SK-N-MC (cell line): Measurements from ENCODE around the gene CALHM2.

Experiments
- DNase-seq: peaks from one replicate; pipeline ENCODE4 v3.0.0-alpha.2; 2011; ENCODE audit warnings: low read depth, low spot score
- H3K27ac ChIP-seq: fragments of 200-600 bp; sonication (generic); 2 replicates; pipeline ENCODE4 v1.5.1; 2016; ENCODE audit warnings: mixed run types
- H3K36me3 ChIP-seq: fragments of 200-600 bp; sonication (generic); 2 replicates; pipeline ENCODE4 v1.6.1; 2017; ENCODE audit warnings: antibody characterized with exemption, low read length, mixed read lengths; ENCODE audit not compliant: insufficient read depth
- H3K4me3 ChIP-seq: fragments of 200-600 bp; sonication (generic); 2 replicates; pipeline ENCODE4 v1.5.1; 2016
- H3K9ac ChIP-seq: fragments of 200-600 bp; sonication (generic); 2 replicates; pipeline ENCODE4 v1.8.0; 2017; ENCODE audit warnings: mixed run types, mixed read lengths; ENCODE audit not compliant: insufficient read length
- H3K9me3 ChIP-seq: fragments of 200-600 bp; sonication (generic); 2 replicates; pipeline ENCODE4 v1.6.1; 2017; ENCODE audit warnings: low read depth, mild to moderate bottlenecking, antibody characterized with exemption, low read length, moderate library complexity, mixed read lengths
- EZH2 ChIP-seq: fragments of 200-600 bp; sonication (generic); IDR thresholded peaks from one replicate; pipeline ENCODE4 v1.6.1; 2017; ENCODE audit warnings: antibody characterized with exemption
- FOXP2 ChIP-seq: optimal IDR thresholded peaks from 2 replicates; pipeline ENCODE3; 2011; ENCODE audit warnings: mild to moderate bottlenecking, moderate library complexity; ENCODE audit not compliant: insufficient read depth; ENCODE audit errors: extremely low read length, control extremely low read depth
- POLR2AphosphoS5 ChIP-seq: IDR thresholded peaks from 2 replicates; pipeline ENCODE4 v1.6.1; 2012; ENCODE audit warnings: mild to moderate bottlenecking, low read depth, low read length, borderline replicate concordance

CALHM2 gene

GRCh38 chr10:103441611-103442010 lies 10.6 kb downstream of the CALHM2 start:
- no peak for DNase-seq
- no peak overlapping the region for H3K27ac ChIP-seq
- H3K9ac ChIP-seq: no peak overlapping the region
- TF ChIP-seq POLR2AphosphoS5: no peak
- TF ChIP-seq FOXP2: no peak
- TF ChIP-seq EZH2: no peak
- H3K9me3 ChIP-seq: no peaks in the 10 kb centered on the region
- no peak overlapping the region for H3K4me3 ChIP-seq
- peaks cover 16% of the 10 kb centered on the region; the same call in 1 of the 2 replicates for H3K36me3 ChIP-seq

DNA sequence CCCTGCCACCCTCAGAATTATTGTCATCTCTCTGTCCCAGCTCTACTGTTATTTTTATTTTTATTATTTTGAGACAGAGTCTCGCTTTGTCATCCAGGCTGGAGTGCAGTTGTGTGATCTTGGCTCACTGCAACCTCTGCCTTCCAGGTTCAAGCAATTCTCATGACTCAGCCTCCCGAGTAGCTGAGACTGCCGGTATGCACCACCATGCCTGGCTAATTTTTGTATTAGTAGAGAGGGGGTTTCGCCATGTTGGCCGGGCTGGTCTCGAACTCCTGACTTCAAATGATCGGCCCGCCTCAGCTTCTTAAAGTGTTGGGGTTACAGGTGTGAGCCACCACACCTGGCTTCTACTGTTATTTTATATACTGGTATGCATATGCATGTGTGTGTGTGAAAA lies 11.0 kb downstream of the CALHM2 start:
- H3K4me3 ChIP-seq: no peak overlapping the region
- no peak overlapping the region for H3K27ac ChIP-seq
- DNase-seq: no peak
- H3K9me3 ChIP-seq: no peaks in the 10 kb centered on the region
- H3K9ac ChIP-seq: no peak overlapping the region
- H3K36me3 ChIP-seq: peaks cover 19% of the 10 kb centered on the region; the same call in 1 of the 2 replicates
- TF ChIP-seq FOXP2 (no peak), POLR2AphosphoS5 (no peak), EZH2 (no peak)

DNA sequence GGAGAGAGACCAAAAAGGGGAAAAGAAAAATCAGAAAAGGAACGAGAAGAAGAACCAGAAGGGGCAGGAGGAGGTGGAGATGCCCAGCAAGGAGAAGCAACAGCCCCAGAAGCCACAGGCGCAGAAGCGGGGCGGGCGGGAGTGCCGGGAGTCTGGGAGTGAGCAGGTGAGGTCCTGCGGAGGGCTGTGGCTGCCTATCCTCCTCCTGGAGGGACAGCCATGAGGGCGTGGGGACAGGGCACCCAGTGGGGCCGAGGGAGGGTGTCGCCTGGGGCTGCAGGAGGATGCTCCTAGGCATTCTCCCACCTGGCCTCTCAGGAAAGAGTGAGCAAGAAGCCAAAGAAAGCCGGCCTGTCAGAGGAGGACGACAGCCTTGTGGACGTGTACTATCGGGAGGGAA lies 11.8 kb downstream of the CALHM2 start:
- Histone ChIP-seq H3K36me3 (peaks cover 12% of the 10 kb centered on the region; the same call in 1 of the 2 replicates), H3K27ac (no peak overlapping the region), H3K4me3 (no peak overlapping the region), H3K9ac (no peak overlapping the region), H3K9me3 (no peaks in the 10 kb centered on the region)
- DNase-seq: no peak
- no peak for TF ChIP-seq POLR2AphosphoS5
- TF ChIP-seq FOXP2: no peak
- no peak for TF ChIP-seq EZH2

- H3K4me3 ChIP-seq: no peak overlapping the region
- no peak for DNase-seq
- H3K9ac ChIP-seq: no peak overlapping the region
- peaks cover 7% of the 10 kb centered on the region; the same call in 1 of the 2 replicates for H3K36me3 ChIP-seq
- no peak overlapping the region for H3K27ac ChIP-seq
- TF ChIP-seq POLR2AphosphoS5: no peak
- H3K9me3 ChIP-seq: no peaks in the 10 kb centered on the region
These were observed 12.4 kb downstream of the CALHM2 start for GRCh38 chr10:103439776-103440175.

DNA sequence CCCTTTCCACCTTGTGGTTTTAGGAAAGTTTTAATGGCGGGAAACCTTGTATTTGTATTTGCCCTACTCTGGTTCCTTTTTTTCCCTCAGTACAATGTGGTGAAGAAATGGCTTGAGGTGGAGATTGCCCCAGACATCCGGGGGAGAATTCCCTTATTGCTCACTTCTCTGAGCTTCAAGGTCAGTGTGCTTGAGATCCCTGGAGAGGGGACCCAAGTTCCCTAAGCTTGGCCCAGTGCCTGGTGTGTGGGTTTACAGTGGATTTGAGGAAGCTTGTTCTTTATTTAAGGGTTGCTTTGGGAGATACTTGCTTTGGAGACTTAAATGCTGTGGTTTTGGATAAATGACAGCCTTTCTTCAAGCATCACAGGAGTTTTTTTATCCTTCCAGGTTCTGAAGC lies 18.3 kb downstream of the CALHM2 start:
- no peak for DNase-seq
- Histone ChIP-seq H3K27ac (no peak overlapping the region), H3K4me3 (no peak overlapping the region), H3K9ac (no peak overlapping the region), H3K9me3 (no peaks in the 10 kb centered on the region), H3K36me3 (peaks cover 30% of the 10 kb centered on the region)
- TF ChIP-seq EZH2: no peak
- no peak for TF ChIP-seq FOXP2
- TF ChIP-seq POLR2AphosphoS5: no peak

DNA sequence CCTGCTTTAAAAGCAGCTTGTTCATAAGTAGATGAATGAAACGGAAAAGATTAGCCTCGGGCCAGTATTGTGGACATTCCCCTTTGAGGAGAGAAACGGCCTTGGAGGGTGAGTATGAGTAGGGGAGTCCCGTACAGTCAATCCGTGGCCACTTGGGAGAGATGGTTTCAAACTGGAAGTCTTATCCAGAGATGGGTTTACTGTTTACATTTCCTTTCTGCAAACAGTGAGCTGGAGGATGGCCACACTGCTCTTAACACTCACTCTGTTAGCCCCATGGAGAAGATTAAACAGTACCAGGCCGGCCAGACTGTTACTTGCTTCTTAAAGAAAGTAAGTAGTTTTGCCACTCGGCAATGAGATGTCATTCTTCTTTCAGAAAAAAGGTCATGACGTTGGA lies 20.3 kb downstream of the CALHM2 start:
- H3K36me3 ChIP-seq: peaks cover 41% of the 10 kb centered on the region
- no peak for DNase-seq
- no peak overlapping the region for H3K27ac ChIP-seq
- no peaks in the 10 kb centered on the region for H3K9me3 ChIP-seq
- H3K9ac ChIP-seq: no peak overlapping the region
- no peak for TF ChIP-seq EZH2
- no peak for TF ChIP-seq FOXP2
- no peak for TF ChIP-seq POLR2AphosphoS5
- H3K4me3 ChIP-seq: no peak overlapping the region

- TF ChIP-seq FOXP2 (no peak), EZH2 (no peak), POLR2AphosphoS5 (no peak)
- no peak for DNase-seq
- H3K4me3 ChIP-seq: no peak overlapping the region
- no peak overlapping the region for H3K27ac ChIP-seq
- no peaks in the 10 kb centered on the region for H3K9me3 ChIP-seq
- peaks cover 47% of the 10 kb centered on the region for H3K36me3 ChIP-seq
- no peak overlapping the region for H3K9ac ChIP-seq
These were observed 22.5 kb downstream of the CALHM2 start for GRCh38 chr10:103429647-103430046.

DNA sequence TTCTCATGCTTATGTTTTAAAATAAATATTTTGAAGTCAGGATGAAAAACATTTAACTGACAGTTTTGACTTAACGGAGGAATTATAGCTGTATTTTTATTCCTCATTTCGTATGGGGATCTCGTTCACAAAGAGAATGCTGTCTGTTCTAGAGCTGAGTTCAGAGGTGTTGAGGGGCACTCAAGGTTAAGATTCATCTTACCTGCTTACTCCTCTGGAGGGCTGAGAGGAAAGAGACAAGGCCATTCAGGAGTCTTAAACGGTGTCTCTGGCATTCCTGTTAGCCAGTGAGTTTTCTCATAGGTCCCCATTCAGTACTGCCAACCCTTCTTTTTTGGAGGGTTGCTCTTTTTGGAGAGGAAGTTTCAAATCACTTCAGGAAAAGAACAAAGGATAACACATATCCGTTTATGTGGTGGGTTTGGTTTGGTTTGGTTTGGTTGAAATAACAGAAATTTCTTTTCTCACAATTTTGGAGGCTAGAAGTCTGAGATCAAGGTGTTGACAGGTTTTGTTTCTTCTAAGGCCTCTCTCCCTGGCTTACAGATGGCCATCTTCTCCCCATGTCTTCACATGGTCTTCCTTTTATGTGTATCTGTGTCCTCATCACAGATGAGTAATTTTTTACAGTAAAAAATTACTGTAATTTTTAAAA lies 23.1 kb downstream of the CALHM2 start:
- no peaks in the 10 kb centered on the region for H3K9me3 ChIP-seq
- H3K27ac ChIP-seq: no peak overlapping the region
- H3K36me3 ChIP-seq: peaks cover 47% of the 10 kb centered on the region
- TF ChIP-seq FOXP2 (no peak), POLR2AphosphoS5 (no peak), EZH2 (no peak)
- no peak overlapping the region for H3K9ac ChIP-seq
- no peak for DNase-seq
- H3K4me3 ChIP-seq: no peak overlapping the region

DNA sequence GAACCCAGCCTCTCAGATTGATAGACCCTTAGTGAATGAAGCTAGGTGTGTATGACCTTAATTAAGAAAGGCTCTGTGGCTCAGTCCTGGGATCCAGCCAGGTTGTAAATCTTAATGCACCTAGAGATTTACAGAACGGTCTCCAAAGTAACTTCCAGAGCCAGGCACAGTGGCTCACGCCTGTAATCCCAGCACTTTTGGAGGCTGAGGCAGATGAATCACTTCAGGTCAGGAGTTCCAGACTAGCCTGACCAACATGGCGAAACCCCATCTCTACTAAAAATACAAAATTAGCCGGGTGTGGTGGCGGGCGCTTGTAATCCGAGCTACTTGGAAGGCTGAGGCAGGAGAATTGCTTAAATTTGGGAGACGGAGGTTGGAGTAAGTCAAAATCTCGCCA lies 24.3 kb downstream of the CALHM2 start:
- no peak overlapping the region for H3K9ac ChIP-seq
- no peaks in the 10 kb centered on the region for H3K9me3 ChIP-seq
- no peak for DNase-seq
- no peak overlapping the region for H3K4me3 ChIP-seq
- H3K36me3 ChIP-seq: peaks cover 48% of the 10 kb centered on the region
- TF ChIP-seq POLR2AphosphoS5: no peak
- TF ChIP-seq EZH2: no peak
- no peak for TF ChIP-seq FOXP2
- H3K27ac ChIP-seq: no peak overlapping the region
